HFF-Myc (cell line): ENCODE data around the gene SRR.

Source experiments
- DNase-seq: peaks from one replicate; pipeline ENCODE4 v3.0.0-alpha.2; 2011; ENCODE audit warnings: low read depth; ENCODE audit errors: extremely low read depth
- H3K4me3 ChIP-seq: replicated peaks from 2 replicates; pipeline ENCODE4 v1.5.1; 2011; ENCODE audit warnings: low read depth, mild to moderate bottlenecking, control low read depth, low read length
- TF ChIP-seq, protein P1 (sequence below): IDR thresholded peaks from 2 replicates; pipeline ENCODE4 v1.5.1; 2012; ENCODE audit warnings: mild to moderate bottlenecking, low read depth, low read length, control low read depth; ENCODE audit errors: missing control alignments

Gene SRR

DNA sequence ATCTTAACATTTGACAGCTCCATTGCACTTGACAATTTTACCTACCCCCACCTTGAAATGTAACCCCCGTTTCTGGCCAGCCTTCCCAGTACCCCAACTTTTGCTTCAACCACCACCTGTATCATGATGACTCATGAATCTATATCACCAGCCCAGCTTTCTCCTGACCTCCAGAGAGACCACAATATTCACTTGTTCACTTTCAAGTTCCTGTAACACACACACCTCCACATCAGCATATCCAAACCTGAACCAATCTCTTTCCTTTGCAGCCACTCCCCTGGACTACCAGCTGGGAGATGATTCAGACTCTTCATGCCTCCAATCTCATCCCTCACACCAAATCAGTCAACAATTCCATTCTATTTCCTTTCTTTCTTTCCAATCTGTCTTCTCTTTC is 8.2 kb upstream of the SRR start:
- no peak overlapping the region for H3K4me3 ChIP-seq
- DNase-seq, result no peak
- TF ChIP-seq, protein P1, sequence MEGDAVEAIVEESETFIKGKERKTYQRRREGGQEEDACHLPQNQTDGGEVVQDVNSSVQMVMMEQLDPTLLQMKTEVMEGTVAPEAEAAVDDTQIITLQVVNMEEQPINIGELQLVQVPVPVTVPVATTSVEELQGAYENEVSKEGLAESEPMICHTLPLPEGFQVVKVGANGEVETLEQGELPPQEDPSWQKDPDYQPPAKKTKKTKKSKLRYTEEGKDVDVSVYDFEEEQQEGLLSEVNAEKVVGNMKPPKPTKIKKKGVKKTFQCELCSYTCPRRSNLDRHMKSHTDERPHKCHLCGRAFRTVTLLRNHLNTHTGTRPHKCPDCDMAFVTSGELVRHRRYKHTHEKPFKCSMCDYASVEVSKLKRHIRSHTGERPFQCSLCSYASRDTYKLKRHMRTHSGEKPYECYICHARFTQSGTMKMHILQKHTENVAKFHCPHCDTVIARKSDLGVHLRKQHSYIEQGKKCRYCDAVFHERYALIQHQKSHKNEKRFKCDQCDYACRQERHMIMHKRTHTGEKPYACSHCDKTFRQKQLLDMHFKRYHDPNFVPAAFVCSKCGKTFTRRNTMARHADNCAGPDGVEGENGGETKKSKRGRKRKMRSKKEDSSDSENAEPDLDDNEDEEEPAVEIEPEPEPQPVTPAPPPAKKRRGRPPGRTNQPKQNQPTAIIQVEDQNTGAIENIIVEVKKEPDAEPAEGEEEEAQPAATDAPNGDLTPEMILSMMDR, result no peak

GRCh38 chr17:2297023-2297422 is 6.7 kb upstream of the SRR start:
- DNase-seq, result no peak
- TF ChIP-seq, protein P1, result no peak
- H3K4me3 ChIP-seq, result no peak overlapping the region

GRCh38 chr17:2299136-2299535 is 4.6 kb upstream of the SRR start:
- no peak for DNase-seq
- no peak overlapping the region for H3K4me3 ChIP-seq
- TF ChIP-seq, protein P1, result no peak

DNA sequence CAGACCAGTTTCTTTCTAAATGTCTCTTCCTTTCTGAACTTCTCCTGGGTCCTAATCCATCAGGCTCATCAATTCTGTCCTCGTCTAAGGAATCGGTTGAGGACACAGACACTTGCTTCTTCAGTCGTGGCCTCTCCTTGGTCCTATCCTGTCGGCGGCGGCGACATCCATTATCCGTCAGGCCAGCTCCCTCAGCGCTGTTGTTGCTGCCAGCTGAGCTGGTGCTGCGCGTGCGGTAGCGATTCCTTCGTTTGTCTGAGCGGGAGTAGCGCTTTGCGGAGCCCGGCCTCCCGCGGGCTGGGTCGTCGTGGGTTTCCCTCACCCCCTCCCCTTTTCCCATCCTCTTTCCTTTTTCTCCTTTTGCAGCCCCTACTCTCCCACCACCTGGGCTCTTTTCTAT is 4.0 kb upstream of the SRR start:
- DNase-seq, result no peak
- no peak overlapping the region for H3K4me3 ChIP-seq
- TF ChIP-seq, protein P1, result no peak

- H3K4me3 ChIP-seq, result peak overlapping the region; percentile 92
- TF ChIP-seq, protein P1, result no peak
- no peak for DNase-seq
These were observed 959 bp upstream of the SRR start for GRCh38 chr17:2302778-2303203.

GRCh38 chr17:2304931-2305330 is 1.2 kb downstream of the SRR start:
- TF ChIP-seq, protein P1, result no peak
- H3K4me3 ChIP-seq, result no peak overlapping the region
- no peak for DNase-seq

DNA sequence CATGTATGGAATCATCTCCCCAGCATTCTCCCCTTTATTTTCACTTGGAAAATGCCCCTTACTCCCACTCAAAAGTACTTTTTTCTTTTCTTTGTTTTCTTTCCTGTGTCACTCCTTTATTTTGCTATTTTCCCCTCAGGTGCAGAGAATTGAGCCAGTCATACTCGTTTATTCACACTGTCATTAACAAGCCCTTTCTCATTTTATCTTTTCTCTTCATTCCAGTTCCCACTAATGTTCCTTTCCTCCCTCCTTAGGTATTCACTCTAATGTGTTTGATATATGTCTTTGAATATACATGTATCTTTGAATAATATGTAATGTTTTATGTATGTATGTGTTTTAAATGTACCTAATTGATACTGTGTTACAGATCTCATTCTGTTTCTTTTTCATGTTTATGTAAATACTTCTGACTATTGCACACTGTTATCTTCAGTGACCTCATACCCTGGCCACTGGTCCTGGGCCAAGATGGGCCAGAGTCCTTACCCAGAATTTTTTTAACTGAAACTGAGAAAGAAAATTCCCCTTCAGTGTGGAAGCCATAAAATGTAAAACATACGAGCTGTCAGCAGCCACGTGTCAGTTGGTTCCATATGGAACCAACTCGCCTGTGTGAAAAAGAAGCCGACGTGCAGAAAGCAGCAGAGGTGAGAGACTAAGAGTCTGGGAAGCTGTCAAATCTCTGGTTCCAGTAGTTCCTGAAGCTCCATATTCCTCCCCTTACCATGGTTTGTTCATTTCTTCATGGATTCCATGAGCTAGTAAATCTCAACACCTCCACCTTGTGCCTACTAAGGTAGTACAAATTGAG is 5.8 kb downstream of the SRR start:
- TF ChIP-seq, protein P1, result no peak
- peak; percentile 16 for DNase-seq
- no peak overlapping the region for H3K4me3 ChIP-seq
